GM21528 (cell line): ENCODE results near the gene SET.

Source experiments
- ATAC-seq: cut with Tn5 transposase; IDR thresholded peaks from one replicate; pipeline ENCODE4 v1.9.1; 2021; ENCODE audit warnings: mild to moderate bottlenecking, moderate library complexity; ENCODE audit not compliant: unreplicated experiment, low FRiP score

The SET gene

DNA sequence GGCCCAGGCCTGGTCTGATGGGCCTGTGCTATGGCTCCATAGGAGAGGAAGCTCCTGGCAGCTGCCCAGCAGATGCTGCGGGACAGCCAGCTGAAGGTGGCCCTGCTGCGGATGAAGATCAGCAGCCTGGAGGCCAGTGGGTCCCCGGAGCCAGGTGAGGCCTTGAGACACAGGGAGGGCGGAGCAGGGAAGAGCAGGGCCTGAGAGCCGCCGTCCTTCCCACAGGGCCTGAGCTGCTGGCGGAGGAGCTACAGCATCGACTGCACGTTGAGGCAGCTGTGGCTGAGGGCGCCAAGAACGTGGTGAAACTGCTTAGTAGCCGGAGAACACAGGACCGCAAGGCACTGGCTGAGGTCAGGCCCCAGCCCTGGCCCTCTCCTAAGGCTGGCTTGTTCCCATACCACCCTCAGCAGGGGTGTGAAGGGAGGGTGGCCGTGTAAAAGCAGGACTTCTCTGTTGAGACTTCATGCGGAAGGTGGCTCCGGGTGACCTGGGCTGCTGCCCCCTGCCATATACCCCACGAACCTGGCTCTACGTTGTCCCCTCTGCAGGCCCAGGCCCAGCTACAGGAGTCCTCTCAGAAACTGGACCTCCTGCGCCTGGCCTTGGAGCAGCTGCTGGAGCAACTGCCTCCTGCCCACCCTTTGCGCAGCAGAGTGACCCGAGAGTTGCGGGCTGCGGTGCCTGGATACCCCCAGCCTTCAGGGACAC lies 17.8 kb downstream of the SET start:
- no peak for ATAC-seq

DNA sequence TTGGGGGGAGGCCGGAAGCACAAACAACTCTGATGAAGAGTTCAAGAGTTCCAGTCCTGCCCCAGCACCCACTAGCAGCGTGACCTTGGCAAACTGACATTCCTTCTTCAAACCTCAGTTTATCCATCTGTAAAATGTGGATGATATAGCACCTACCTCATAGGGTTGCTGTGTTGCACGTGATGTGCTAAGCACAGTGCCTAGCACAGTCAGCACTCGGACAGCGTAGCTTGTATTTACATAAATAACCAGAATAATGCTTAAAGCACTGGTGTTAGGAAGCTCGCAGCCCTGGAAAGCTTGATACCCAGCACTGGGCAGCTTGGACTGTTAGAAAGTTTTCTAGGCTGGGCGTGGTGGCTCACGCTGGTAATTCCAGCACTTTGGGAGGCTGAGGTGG lies 18.4 kb downstream of the SET start:
- ATAC-seq, result no peak

DNA sequence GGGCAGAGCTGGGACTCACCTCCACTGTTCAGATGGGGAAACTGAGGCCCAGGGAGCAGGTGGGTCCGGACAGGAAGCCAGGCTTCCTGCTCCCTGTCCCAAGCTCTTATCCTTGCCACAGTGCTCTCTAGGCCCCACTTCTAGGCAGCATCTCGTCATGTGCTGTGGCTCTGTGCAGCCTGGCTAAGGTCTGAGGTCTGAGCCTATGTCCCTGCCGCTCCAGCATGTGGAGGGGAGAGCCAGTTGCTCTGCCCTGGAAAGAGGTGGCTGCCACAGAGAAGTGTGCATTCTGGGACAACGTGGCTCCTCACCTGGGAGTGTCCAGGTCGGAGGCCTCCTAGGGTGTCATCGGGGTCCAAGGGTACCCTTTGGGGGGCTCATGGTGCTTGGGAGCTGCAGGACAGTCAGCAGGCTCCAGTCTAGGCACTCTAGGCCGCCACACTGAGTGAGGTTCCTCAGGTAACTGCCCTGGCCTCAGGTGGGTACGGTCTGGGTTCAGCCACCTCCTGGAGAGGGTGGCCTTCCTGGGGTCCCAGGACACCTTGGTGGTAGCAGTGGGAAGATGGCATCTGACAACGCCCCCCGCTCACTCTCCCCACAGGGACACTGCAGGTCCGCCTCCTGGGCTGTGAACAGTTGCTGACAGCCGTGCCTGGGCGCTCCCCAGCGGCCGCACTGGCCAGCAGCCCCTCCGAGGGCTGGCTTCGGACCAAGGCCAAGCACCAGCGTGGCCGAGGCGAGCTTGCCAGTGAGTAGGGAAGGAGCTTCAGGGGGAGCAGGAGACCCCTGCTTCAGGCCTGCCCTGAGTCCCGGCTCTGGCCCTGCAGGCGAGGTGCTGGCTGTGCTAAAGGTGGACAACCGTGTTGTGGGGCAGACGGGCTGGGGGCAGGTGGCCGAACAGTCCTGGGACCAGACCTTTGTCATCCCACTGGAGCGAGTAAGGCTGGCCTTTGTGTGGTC lies 23.7 kb downstream of the SET start:
- ATAC-seq, result no peak

DNA sequence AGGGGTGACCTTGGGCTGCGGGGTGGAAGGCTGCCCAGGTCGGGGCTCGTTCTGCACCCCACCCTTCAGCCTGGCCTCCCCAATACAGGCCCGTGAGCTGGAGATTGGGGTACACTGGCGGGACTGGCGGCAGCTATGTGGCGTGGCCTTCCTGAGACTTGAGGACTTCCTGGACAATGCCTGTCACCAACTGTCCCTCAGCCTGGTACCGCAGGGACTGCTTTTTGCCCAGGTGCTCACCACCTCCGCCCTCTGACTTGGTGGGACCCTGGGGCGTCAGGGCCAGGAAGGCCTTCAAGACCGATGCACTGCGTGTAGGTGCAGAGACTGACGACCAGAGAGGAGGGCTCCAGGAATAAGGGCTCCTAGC lies 24.4 kb downstream of the SET start:
- ATAC-seq, result no peak

DNA sequence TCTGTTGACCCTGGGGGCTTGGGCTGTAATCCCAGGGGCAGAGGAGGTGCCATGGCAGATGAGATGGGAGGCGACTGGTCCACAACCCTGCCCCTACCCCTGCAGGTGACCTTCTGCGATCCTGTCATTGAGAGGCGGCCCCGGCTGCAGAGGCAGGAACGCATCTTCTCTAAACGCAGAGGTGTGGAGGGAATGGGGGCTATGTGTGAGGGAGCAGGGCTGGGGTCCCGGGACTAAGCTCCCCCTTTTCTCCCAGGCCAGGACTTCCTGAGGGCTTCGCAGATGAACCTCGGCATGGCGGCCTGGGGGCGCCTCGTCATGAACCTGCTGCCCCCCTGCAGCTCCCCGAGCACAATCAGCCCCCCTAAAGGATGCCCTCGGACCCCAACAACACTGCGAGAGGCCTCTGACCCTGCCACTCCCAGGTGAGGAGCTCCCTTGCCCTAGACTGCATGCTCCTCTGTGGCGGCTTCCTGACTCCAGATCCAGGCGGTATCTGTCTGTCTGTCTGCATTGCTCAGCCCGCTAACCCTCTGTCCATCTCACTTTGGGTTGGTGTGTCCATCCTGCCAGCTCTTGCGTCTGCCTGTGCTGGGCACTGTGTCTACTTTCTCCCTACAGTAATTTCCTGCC lies 25.0 kb downstream of the SET start:
- ATAC-seq, result no peak

DNA sequence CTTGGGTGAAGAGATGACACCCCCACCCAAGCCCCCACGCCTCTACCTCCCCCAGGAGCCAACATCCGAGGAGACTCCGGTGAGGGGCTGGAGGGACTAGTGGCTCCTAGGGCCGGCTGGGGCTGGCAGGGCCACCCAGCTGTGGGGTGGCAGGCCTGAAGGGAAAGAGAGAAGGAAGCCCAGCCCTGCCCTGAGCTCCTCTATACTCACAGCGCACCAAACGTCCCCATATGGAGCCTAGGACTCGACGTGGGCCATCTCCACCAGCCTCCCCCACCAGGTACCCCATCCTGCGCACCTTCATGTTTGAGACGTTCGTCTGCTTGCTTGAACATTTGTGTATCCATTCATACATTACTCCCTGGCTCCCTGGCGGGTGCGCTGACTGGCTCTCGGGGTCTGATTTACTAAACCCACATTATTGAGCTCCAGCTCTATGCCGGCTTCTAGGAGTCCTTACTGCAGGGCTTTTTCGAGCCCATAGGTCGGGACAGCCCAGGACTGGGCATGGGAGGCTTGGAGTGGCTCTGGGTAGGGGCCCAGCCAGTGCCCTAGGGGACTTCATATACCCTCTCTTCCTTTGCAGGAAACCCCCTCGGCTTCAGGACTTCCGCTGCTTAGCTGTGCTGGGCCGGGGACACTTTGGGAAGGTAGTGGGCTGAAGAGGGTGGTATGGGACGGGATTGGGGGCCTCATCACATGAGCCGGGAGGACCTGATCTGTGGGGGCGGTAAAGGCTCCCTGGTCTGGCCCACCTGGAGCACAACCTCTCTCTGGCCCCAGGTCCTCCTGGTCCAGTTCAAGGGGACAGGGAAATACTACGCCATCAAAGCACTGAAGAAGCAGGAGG lies 25.8 kb downstream of the SET start:
- ATAC-seq, result no peak

DNA sequence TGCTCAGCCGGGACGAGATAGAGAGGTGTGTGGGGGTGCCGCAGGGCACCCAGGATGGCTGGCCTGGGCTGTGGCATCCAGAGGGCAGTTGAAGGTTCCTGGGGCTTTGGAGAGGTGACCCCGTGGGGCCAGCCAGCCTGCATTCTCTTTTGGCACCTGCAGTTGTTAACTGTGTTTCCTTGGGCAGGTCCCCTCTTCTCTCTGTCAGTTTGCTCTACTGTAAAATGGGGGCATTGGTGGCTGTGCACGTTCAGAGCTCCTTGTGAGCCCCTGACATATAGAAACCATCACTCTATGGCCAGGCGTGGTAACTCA lies 26.4 kb downstream of the SET start:
- no peak for ATAC-seq

DNA sequence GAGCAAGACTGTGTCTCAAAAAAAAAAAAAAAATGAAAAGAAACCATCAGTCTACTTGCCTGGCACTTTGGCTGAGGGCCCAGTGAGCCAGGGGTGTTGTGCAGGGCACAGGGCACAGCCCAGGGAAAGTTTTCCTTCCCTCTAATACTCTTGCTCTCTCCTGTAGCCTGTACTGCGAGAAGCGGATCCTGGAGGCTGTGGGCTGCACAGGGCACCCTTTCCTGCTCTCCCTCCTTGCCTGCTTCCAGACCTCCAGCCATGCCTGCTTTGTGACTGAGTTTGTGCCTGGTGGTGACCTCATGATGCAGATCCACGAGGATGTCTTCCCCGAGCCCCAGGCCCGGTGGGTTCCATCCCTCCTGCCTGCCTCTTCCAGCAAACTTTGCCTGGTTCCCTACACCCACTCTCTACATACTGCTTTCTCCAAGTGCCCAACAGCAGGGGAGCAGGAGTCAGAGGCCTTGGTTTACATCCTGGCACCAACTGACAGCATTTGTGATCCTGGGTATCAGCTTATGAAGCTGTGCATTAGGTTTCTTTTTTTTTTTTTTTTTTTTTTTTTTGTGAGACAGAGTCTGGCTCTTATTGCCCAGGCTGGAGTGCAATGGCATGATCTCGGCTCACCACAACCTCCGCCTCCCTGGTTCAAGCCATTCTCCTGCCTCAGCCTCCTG lies 27.7 kb downstream of the SET start:
- no peak for ATAC-seq

DNA sequence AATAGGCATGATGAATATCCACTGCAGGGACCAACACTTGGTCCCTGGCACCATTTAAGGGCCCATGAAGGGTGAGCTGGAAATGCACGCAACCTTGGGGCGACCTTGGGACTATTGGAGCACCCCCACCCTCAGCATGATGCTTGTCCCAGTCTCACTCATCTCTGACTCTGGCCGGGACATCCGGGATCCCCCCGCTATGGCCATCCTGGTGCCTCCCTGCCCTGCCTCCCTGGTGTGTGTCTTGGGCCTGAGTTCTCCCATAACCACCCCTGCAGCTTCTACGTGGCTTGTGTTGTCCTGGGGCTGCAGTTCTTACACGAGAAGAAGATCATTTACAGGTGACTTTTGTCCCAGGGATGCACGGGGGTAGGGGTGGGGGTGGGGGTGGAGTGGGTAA lies 29.0 kb downstream of the SET start:
- ATAC-seq, result no peak

DNA sequence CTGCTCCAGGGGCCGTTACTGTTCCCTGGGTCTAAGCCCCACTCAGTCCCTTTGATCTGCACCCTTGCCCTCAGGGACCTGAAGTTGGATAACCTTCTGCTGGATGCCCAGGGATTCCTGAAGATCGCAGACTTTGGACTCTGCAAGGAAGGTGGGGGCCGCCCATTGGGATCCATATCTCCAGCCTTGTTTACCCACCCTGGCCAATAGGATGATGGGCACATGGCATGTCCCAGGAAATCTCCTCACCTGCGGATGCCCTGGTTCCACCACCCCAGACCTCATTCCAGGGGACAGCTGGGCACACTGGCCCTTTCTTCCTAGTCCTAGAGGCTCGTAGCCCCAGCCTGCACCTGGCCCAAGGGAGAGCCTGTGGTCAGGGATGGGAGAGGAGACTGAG lies 29.5 kb downstream of the SET start:
- no peak for ATAC-seq

DNA sequence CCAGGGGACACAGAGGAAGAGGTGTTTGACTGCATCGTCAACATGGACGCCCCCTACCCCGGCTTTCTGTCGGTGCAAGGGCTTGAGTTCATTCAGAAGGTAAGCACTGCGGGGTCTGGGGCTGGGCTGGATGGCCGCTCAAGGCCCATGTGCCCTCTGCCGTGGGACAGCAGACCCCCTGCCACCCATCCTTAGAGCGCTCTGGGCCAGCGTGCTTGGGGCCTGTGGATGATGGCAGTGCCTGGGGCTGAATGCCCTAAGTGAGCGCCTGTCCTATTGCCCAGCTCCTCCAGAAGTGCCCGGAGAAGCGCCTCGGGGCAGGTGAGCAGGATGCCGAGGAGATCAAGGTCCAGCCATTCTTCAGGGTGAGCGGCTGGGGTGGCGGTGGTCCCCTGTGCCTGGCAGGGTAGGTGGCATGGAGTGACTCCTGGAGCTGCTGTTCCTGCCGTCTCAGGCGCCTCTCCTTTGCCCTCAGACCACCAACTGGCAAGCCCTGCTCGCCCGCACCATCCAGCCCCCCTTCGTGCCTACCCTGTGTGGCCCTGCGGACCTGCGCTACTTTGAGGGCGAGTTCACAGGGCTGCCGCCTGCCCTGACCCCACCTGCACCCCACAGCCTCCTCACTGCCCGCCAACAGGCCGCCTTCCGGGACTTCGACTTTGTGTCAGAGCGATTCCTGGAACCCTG lies 31.0 kb downstream of the SET start:
- ATAC-seq, result no peak

DNA sequence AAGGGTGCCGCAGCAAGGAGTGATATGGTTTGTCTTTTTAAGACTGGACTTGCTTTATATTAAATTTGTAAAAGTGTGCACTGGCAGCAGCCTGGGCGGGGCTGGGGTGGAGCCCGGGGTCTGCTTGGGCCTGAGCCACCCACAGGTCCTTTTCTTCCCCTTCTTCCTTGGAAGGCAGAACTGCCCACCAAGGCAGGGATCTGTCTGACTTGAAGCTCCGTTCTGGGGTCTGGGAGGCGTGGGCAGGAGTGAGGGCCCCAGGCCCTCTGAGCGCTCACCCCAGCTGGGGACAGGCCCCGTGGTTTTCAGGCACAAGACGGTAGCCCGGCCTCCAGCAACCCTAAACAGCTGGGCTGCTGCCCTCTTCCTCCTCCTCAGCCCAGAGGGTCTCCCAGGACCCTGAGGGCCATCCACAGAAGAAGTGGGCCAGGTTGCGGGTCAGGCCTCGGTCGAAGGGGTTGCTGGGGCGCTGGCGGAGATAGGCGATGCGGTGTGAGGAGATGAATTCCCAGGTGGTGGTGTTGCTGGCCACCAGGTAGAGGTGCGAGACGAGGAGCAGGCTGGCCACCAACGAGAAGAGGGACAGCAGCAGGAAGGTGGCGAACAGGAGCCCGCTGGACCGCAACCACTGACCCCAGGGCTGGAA lies 31.9 kb downstream of the SET start:
- no peak for ATAC-seq

DNA sequence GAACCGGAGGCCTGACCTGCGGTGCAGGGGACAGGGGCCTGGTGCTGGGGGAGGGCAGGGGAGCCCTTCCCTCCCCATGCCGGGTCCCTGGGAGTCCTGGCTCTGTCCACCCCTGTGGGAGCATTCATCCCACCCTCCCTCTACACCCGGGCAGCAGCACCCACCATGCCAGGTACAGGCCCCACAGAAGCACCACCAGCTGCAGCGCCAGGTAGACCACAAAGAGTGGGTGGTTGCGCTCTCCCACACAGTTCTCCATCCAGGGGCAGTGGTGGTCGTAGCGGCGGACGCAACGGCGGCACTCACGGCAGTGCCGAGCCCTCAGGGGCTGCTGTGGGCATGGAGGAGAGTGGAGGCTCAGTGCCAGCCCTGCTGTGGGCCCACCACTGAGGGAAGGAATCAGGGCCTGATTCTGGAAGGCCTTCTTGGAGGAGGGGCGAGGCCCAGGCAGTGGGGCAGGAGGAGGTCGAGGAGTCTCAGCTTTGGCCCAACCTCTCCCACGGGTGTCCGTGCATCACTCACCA lies 32.5 kb downstream of the SET start:
- ATAC-seq, result no peak

DNA sequence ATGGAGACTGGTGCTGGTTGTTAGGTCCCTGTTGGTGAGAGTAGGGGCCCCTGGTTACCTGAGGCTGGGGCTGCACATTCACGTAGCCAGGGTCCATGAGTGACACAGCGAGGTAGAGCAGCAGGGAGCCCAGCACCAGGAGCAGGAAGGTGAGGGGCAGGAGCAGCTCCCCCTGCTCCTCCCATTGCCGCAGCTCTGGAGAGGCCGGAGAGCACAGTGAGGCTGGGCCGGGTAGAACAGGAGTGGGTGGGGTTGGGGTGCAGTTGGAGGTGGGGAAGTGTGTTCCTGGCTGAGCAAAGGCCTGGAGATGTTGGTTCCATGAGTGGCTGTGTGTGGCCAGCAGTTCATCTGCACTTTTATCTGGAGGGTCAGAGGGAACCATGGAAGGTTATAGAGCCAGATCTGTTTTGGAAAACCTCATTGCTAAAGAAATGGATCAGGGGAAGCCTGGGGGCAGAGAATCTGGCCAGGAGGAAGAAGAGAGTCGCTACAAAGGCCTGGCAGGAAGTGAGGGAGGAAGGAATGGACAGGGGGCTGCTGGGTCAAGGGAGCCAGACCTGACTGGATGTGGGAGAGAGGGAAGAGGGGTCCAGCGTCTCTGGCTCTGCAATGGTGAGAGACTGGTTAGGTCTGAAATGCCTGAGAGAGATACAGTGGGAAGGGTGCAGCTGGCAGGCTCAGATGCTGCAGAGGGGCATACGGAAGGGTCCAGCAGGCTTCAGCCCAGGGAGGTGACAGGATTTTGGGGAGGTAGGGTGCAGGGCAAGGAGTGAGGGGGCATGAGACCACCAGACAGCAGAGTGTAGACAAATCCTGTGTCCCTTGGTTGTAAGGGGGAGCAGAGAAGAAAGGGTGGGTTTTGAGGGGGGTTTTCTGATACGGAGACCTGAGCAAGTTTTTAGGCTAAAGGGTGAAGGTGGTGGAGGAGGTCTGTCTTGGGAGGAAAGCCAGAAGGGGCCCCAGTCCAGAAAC lies 33.6 kb downstream of the SET start:
- no peak for ATAC-seq

DNA sequence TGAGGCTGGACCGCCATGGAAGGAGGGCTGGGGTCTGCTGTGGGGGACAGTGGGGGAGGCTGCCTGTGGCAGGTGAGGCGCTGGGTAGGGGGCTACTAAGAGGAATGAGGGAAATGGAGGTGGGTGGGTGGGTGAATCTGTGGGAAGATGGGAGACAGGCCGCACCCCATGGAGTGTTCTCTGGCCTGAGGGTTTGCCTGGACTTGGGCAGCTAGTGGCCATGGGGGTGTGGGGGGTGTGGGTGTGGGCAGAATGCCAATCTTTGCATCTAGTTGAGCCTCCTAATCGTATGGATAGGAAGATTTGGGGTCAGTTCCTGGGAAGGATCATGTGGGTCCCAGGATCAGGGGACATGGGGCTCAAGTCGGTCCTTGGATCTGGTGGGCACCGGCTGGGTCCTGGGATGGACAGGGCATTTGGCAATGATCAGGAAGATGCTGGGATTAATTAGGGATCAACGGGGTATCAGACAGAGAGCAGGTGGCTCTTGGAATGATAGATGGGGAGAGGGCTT lies 34.4 kb downstream of the SET start:
- no peak for ATAC-seq

DNA sequence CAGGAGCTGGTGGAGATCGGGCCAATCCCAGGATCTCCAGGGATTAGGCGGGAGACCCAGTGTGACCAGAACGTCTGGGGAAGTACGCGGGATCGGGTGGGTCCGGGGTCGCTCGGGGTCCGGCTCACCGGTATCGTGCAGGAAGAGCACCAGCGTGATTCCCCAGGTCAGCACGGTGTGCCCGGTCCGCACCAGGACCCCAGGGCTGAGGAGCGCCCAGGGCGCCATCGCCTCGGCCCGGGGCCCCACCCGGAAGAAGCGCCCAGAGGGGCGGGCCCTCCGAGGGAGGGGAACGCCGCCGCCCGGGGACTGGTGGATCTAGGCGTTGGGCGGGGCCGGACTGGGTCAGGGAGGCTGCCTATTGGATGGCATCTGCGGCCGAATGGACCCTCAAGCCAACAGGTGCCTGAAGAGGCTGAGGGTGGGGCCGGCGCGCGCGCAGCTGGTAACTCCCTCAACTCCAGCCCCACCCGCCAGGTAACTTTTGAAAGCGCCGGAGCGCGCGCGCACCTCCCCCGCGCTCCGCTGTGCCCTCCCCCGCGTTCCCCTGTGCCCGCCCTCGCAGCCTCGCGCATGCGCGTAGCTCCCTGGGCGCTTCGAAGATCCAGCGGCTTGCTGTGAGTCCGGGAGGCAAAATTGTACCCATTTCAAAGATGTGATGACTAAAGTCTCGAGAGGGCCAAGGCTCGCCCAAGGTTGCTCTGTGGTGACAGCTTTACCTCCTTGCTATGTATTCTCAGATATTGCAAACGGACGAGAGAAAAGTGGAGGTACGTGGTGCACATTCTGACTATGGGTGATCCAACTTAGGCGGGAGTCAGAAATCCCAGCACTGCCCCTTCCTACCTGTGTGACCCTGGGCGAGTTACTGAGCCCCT lies 35.1 kb downstream of the SET start, which contains the start of gene ZDHHC12:
Gene ZDHHC12, minus strand, starts transcription at position 262 of the 878 bp plus-strand sequence. Its CDS starts 34 bp downstream, at position 228.
- ATAC-seq, result peak; percentile 82
